ENCODE results near the gene UNC13A.
A peak's percentile ranks its signal among the peaks of the same experiment; 100 is the strongest.

Gene UNC13A

GRCh38 chr19:17687857-17688784, at the start of gene UNC13A:
TSS of gene UNC13A (minus strand) at chr19:17688354. CDS start at chr19:17688199, 155 bp downstream.
- no peak for FAIRE-seq
- DNase-seq (ENCODE audit: insufficient read length, low spot score): no peak

- FAIRE-seq: no peak
- DNase-seq (ENCODE audit: insufficient read length, low spot score): no peak
Measured at GRCh38 chr19:17737690-17738153, 49.6 kb upstream of the UNC13A start.

GRCh38 chr19:17735410-17735809, 47.3 kb upstream of the UNC13A start:
- DNase-seq (ENCODE audit: insufficient read length, low spot score) (no peak), FAIRE-seq (no peak)

- FAIRE-seq (no peak), DNase-seq (ENCODE audit: insufficient read length, low spot score) (no peak)
Measured at GRCh38 chr19:17734146-17734545, 46.0 kb upstream of the UNC13A start.

GRCh38 chr19:17733127-17733526, 45.0 kb upstream of the UNC13A start:
- DNase-seq (ENCODE audit: insufficient read length, low spot score) (no peak), FAIRE-seq (no peak)

GRCh38 chr19:17727843-17728242, 39.7 kb upstream of the UNC13A start:
- FAIRE-seq (no peak), DNase-seq (ENCODE audit: insufficient read length, low spot score) (no peak)

GRCh38 chr19:17726964-17727773, 39.0 kb upstream of the UNC13A start:
- DNase-seq (ENCODE audit: insufficient read length, low spot score) (no peak), FAIRE-seq (no peak)

- DNase-seq (ENCODE audit: insufficient read length, low spot score) (no peak), FAIRE-seq (no peak)
Measured at GRCh38 chr19:17726136-17726741, 38.1 kb upstream of the UNC13A start.

GRCh38 chr19:17725422-17726078, 37.4 kb upstream of the UNC13A start:
- no peak for FAIRE-seq
- no peak for DNase-seq (ENCODE audit: insufficient read length, low spot score)

GRCh38 chr19:17724655-17725054, 36.5 kb upstream of the UNC13A start:
- FAIRE-seq: no peak
- no peak for DNase-seq (ENCODE audit: insufficient read length, low spot score)

GRCh38 chr19:17722655-17723240, 34.6 kb upstream of the UNC13A start:
- DNase-seq (ENCODE audit: insufficient read length, low spot score) (no peak), FAIRE-seq (no peak)

- DNase-seq (ENCODE audit: insufficient read length, low spot score) (no peak), FAIRE-seq (peak; percentile 39)
Measured at GRCh38 chr19:17721821-17722220, 33.7 kb upstream of the UNC13A start.

- no peak for FAIRE-seq
Measured at GRCh38 chr19:17721111-17721628, 33.0 kb upstream of the UNC13A start.

GRCh38 chr19:17720440-17720839, 32.3 kb upstream of the UNC13A start:
- no peak for DNase-seq (ENCODE audit: insufficient read length, low spot score)
- FAIRE-seq: peak; percentile 56

More at GRCh38 chr19:17721111-17721628, 33.0 kb upstream of the UNC13A start:
- DNase-seq (ENCODE audit: insufficient read length, low spot score): no peak

- no peak for DNase-seq (ENCODE audit: insufficient read length, low spot score)
- peak; percentile 14 for FAIRE-seq
Measured at GRCh38 chr19:17719730-17720400, 31.7 kb upstream of the UNC13A start.

- FAIRE-seq (peak; percentile 90), DNase-seq (ENCODE audit: insufficient read length, low spot score) (peak; percentile 96)
Measured at GRCh38 chr19:17718947-17719711, 31.0 kb upstream of the UNC13A start, which contains the start of gene MAP1S. TSS of gene MAP1S (plus strand) at chr19:17719480. CDS start at chr19:17719503, 23 bp downstream.

GRCh38 chr19:17718550-17718946, 30.4 kb upstream of the UNC13A start:
- FAIRE-seq (peak; percentile 81), DNase-seq (ENCODE audit: insufficient read length, low spot score) (no peak)

GRCh38 chr19:17716309-17716929, 28.3 kb upstream of the UNC13A start:
- DNase-seq (ENCODE audit: insufficient read length, low spot score) (no peak), FAIRE-seq (no peak)

All from GM19239 (cell line).